PFSK-1 (cell line): ENCODE data around the gene SLC7A6.

Experiments
- FOXP2 ChIP-seq: optimal IDR thresholded peaks from 2 replicates; pipeline ENCODE3; 2011; ENCODE audit warnings: borderline replicate concordance, control low read depth, inconsistent platforms; ENCODE audit not compliant: insufficient read depth; ENCODE audit errors: extremely low read length, extremely low read depth
- POLR2AphosphoS5 ChIP-seq: IDR thresholded peaks from 2 replicates; pipeline ENCODE4 v1.6.1; 2012; ENCODE audit warnings: low read depth, mild to moderate bottlenecking, control low read depth, low read length, moderate library complexity
- SIN3A ChIP-seq: IDR thresholded peaks from 2 replicates; pipeline ENCODE4 v1.6.1; 2012; ENCODE audit warnings: mild to moderate bottlenecking, low read length, moderate library complexity, borderline replicate concordance; ENCODE audit not compliant: insufficient read depth
- TAF1 ChIP-seq: IDR thresholded peaks from 2 replicates; pipeline ENCODE4 v1.6.1; 2012; ENCODE audit warnings: low read length, control low read depth, borderline replicate concordance; ENCODE audit not compliant: insufficient read depth
- TF ChIP-seq, protein P1 (sequence below), 2 experiments: IDR thresholded peaks; 2 replicates each; pipeline versions ENCODE4 v1.6.1 to v1.8.0; 2011 to 2012; ENCODE audit warnings: low read depth in 2 of 2, low read length in 2 of 2, control low read depth in 1 of 2, inconsistent platforms in 1 of 2, mild to moderate bottlenecking in 1 of 2, moderate library complexity in 1 of 2; ENCODE audit not compliant: insufficient read depth in 1 of 2

The SLC7A6 gene

DNA sequence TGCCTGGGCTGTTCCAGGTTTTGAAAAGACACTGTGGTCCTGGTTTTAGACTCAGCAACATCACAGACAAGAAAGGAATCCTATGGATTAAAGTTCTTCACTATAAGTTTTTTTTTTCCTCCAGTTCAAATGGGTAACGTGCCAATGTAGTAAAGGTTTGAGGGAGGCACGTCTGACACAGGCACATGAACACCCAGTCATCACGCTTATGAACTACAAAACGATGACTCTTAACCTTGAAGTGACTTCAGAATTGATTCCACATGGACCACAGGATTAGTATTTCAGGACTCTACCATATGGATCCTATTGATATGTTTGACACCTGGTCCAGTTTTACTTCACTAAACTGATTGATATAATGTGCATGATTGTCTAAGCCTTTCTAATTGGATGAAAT is 48.8 kb downstream of the SLC7A6 start:
- no peak for TF ChIP-seq FOXP2
- TF ChIP-seq, protein P1, sequence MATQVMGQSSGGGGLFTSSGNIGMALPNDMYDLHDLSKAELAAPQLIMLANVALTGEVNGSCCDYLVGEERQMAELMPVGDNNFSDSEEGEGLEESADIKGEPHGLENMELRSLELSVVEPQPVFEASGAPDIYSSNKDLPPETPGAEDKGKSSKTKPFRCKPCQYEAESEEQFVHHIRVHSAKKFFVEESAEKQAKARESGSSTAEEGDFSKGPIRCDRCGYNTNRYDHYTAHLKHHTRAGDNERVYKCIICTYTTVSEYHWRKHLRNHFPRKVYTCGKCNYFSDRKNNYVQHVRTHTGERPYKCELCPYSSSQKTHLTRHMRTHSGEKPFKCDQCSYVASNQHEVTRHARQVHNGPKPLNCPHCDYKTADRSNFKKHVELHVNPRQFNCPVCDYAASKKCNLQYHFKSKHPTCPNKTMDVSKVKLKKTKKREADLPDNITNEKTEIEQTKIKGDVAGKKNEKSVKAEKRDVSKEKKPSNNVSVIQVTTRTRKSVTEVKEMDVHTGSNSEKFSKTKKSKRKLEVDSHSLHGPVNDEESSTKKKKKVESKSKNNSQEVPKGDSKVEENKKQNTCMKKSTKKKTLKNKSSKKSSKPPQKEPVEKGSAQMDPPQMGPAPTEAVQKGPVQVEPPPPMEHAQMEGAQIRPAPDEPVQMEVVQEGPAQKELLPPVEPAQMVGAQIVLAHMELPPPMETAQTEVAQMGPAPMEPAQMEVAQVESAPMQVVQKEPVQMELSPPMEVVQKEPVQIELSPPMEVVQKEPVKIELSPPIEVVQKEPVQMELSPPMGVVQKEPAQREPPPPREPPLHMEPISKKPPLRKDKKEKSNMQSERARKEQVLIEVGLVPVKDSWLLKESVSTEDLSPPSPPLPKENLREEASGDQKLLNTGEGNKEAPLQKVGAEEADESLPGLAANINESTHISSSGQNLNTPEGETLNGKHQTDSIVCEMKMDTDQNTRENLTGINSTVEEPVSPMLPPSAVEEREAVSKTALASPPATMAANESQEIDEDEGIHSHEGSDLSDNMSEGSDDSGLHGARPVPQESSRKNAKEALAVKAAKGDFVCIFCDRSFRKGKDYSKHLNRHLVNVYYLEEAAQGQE (IDR thresholded peaks at IDR 0.05; ENCODE audit: insufficient read depth in 1 of 2, low read depth in 2 of 2, low read length in 2 of 2) = no peak
- no peak for TF ChIP-seq POLR2AphosphoS5

DNA sequence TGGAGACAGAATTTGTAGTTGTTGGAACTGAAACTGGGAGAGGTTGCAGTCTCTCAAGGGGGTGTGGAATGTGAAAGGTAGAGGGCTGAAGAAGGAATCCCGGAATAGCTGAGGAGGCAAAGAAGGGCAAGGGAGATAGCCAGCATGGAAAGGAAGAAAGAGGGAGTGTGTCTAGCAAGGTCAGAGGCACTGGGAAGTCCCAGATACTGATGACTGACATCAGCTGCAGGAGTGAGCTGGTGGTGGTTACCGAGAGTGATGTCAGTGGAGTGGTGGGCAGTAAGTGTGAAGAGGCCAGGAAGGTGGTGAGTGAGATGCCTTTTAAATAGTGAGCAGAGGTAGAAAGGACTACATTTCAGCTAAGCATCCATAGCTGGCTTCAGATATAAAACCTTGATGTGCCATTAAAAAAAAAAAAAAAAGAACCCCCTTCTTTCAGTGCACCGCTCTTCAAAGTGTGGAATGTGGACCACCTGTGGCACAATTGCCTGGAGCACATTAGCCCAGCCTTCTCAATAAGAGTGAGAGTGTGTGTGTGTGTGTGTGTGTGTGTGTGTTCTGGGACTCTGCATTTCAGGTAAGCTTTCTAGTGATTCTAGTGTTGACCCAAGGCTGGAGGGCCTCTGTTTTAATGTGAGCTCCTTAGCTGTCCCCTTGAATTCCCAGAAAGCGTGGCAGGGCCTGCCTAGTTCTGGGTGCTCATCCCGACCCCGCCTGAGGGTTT is 55.0 kb downstream of the SLC7A6 start:
- no peak for TF ChIP-seq POLR2AphosphoS5
- TF ChIP-seq TAF1 = no peak
- TF ChIP-seq, protein P1 (IDR thresholded peaks at IDR 0.05; ENCODE audit: insufficient read depth in 1 of 2, low read depth in 2 of 2, low read length in 2 of 2) = no peak
- TF ChIP-seq FOXP2 = no peak
- TF ChIP-seq SIN3A = no peak

DNA sequence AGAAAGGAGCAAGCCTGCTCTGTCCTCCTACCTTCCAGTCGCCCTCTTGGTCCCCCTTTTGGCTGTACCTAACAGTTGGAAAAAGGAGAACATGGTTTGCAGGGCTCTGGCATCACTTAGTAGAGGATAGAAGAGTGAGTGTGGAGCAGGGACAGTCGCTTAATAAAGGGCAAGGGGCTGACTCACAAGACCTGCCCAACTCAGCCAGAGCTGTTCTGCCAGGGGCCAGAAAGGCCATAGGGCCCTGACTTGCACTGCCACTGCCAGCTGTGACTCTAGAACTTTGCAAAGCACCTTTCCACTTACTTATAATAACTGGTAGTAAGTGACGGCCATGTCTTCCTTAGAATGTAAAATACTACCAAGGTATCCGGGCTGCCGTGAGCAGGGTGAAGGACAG is 60.0 kb downstream of the SLC7A6 start:
- TF ChIP-seq POLR2AphosphoS5 (no peak), FOXP2 (no peak), TAF1 (no peak), SIN3A (no peak)
- TF ChIP-seq, protein P1 (IDR thresholded peaks at IDR 0.05; ENCODE audit: insufficient read depth in 1 of 2, low read depth in 2 of 2, low read length in 2 of 2) = no peak

DNA sequence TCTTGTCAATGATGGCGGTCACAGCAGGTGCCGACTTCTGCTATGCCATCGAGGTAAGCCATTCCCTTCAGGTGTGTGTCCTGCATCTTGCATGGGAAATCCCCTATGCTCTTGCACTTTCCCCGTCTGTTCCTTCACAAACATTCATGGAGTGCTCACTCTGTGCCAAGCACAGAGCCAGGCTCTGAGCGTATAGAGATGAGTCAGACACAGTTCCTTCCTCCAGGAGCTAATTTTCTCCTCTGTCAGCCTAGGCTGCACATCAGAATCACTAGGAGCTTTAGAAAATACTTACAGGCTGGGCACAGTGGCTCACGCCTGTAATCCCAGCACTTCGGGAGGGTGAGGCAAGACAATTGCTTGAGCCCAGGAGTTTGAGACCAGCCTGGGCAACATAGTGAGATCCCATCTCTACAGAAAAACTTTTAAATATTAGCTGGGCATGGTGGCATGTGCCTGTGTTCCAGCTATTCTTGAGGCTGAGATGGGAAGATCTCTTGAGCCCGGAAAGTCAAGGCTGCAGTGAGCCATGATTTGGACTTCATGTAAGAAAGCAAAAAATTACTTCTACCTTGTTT is 60.5 kb downstream of the SLC7A6 start:
- TF ChIP-seq FOXP2 (no peak), SIN3A (no peak), POLR2AphosphoS5 (no peak), TAF1 (no peak)
- TF ChIP-seq, protein P1 (IDR thresholded peaks at IDR 0.05; ENCODE audit: insufficient read depth in 1 of 2, low read depth in 2 of 2, low read length in 2 of 2) = no peak
